NCI-H1930 (cell line): ENCODE measurements around the gene ANKMY2.
"Not testable (repeated sequence)": the region's sequence is repeated elsewhere in the genome, so short reads cannot be mapped to it uniquely, and the experiment has no call there.

Experiments
- DNase-seq, 2 experiments: peaks; one replicate each; lab custom pipeline; 2025; lab: John Stamatoyannopoulos, UW

The ANKMY2 gene

GRCh38 chr7:16626388-16626787, 19.2 kb downstream of the ANKMY2 start:
- DNase-seq = no peak

- DNase-seq = no peak
These were observed 25.6 kb downstream of the ANKMY2 start for GRCh38 chr7:16619979-16620408.

GRCh38 chr7:16616542-16616941, 29.0 kb downstream of the ANKMY2 start:
- DNase-seq = no peak

- DNase-seq = no peak
These were observed 29.4 kb downstream of the ANKMY2 start for GRCh38 chr7:16616122-16616521.

GRCh38 chr7:16615228-16615627, 30.3 kb downstream of the ANKMY2 start:
- DNase-seq = no peak

GRCh38 chr7:16611711-16612110, 33.8 kb downstream of the ANKMY2 start:
- no peak for DNase-seq

- no peak for DNase-seq
These were observed 35.6 kb downstream of the ANKMY2 start for GRCh38 chr7:16609842-16610450.

- no peak for DNase-seq
These were observed 38.9 kb downstream of the ANKMY2 start for GRCh38 chr7:16606704-16607103.

GRCh38 chr7:16604054-16604453, 41.5 kb downstream of the ANKMY2 start:
- DNase-seq = no peak

GRCh38 chr7:16603633-16604032, 41.9 kb downstream of the ANKMY2 start:
- no peak for DNase-seq

GRCh38 chr7:16599860-16600259, 45.7 kb downstream of the ANKMY2 start:
- no peak for DNase-seq

- DNase-seq = no peak
These were observed 47.5 kb downstream of the ANKMY2 start for GRCh38 chr7:16598015-16598414.

GRCh38 chr7:16595596-16595995, 50.0 kb downstream of the ANKMY2 start:
- not testable (repeated sequence) for DNase-seq

GRCh38 chr7:16594676-16595075, 50.9 kb downstream of the ANKMY2 start:
- no peak for DNase-seq

- DNase-seq = no peak
These were observed 51.5 kb downstream of the ANKMY2 start for GRCh38 chr7:16594061-16594460.

- DNase-seq = no peak
These were observed 53.2 kb downstream of the ANKMY2 start for GRCh38 chr7:16592395-16592794.

- no peak for DNase-seq
These were observed 55.1 kb downstream of the ANKMY2 start for GRCh38 chr7:16590424-16590823.

- DNase-seq = no peak
These were observed 55.7 kb downstream of the ANKMY2 start for GRCh38 chr7:16589881-16590280.

- DNase-seq = no peak
These were observed 57.8 kb downstream of the ANKMY2 start for GRCh38 chr7:16587790-16588189.

GRCh38 chr7:16587129-16587528, 58.4 kb downstream of the ANKMY2 start:
- no peak for DNase-seq

GRCh38 chr7:16586081-16586874, 59.3 kb downstream of the ANKMY2 start:
- DNase-seq = no peak

- no peak for DNase-seq
These were observed 60.0 kb downstream of the ANKMY2 start for GRCh38 chr7:16585540-16585939.

- no peak for DNase-seq
These were observed 61.7 kb downstream of the ANKMY2 start for GRCh38 chr7:16583834-16584233.

GRCh38 chr7:16581286-16581685, 64.3 kb downstream of the ANKMY2 start:
- DNase-seq = no peak
